Activated T-cell treated with anti-CD3 and anti-CD28 coated beads, Interleukin-2, amount 50 U/mL, for 1 hour (primary cell): ENCODE measurements around the gene CTLA4.

Experiments used
- DNase-seq: peaks from one replicate; pipeline ENCODE4 v3.0.0-alpha.2; 2020

The CTLA4 gene

GRCh38 chr2:203867561-203868200 is at the start of gene CTLA4:
TSS of gene CTLA4 (plus strand) at chr2:203867771. CDS start at chr2:203867943, 172 bp downstream.
- DNase-seq: no peak

DNA sequence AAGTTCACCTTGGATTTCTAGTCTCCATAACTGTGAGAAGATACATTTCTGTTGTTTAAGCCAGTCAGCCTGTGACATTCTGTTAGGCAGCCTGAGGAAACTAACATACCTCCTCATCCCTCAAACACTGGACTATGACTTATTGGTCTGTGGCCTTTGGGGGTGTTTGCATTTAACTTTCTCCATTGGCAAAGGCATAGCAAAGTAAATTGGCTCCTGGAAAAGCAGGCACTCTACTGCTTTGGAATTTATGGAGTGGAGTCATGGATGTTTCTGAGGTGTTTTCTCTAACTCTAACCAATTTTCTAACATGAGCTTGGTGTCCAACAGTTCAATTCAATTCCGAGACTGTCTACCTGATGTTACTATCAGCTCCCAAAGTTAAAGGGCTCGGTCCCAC is 48.9 kb upstream of the CTLA4 start:
- no peak for DNase-seq

- no peak for DNase-seq
Observed at GRCh38 chr2:203819434-203820133, 48.0 kb upstream of the CTLA4 start.

GRCh38 chr2:203820969-203821368 is 46.6 kb upstream of the CTLA4 start:
- DNase-seq: no peak

DNA sequence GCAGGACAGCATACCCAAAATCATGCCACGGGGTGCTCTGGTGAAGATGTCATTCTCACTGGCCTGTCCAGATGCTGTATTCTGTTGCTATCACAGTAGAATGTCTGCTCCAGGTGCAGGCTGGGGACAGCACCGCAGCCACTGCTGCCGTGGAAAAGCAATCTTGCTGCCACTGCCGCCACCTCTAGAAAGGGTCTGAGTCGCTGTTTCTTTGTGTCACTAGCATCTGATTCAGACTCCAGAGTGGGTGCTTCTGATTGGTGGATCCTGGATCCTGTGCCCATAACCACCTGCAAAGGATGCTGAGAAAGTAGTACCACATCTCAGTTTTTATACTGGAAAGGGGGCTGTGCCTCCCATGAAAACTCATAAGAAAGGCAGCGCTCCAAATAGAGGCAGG is 45.3 kb upstream of the CTLA4 start:
- no peak for DNase-seq

- no peak for DNase-seq
Observed at GRCh38 chr2:203823173-203823572, 44.4 kb upstream of the CTLA4 start.

DNA sequence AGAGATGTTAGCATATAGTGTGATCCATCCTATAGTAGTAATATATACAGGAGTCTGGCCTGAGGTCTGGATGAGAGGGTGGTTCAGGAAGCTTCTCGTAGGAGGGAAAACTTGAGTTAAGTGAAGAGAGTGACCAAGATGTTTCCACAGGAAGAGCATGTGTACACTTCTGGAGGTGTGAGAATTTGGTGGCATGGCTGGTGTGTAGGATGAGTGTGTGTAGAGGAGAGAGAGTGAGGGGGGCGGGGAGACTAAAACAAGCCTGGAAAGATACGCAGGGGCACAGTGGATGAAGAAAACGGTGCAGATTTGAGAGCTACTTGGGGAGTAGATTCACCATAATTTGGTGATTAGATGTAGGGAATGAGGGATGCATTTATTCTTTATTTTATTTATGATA is 43.5 kb upstream of the CTLA4 start:
- DNase-seq: no peak

DNA sequence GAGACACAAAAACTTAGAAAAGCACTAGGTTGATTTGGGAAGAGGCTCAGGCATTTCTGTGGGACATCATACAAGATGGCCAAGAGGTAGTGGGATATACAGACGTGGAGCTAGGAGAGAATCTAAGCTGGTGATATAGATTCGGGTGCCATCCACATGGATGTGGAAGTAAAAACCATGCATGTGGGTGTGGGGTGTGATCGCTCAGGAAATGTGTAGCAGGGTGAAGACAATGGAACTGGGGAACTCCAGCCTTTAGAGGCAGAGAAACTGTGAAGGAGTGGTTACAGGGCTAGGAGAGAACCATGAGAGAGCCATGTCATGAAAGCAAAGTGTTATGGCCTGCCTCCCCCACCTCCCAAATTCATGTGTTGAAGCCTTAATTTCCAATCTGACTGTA is 43.0 kb upstream of the CTLA4 start:
- no peak for DNase-seq

DNA sequence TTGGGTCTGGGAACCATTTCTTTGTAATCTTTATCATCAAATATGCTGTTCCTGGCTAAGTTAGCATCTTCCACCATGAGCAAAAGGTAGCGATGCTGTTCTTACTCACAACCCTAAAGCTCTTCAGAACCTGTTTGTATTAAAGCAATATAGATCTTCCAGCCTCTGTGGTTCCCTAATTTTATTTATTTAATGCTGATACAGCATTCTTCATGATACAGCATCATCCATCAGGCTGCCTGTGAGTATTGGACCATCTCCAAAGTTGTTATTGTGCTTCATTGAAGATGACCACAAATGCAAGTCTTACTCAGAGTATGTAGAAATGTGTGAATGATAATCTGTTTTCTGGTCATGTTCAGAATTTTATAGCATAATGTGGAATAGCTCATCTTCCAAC is 40.9 kb upstream of the CTLA4 start:
- no peak for DNase-seq

DNA sequence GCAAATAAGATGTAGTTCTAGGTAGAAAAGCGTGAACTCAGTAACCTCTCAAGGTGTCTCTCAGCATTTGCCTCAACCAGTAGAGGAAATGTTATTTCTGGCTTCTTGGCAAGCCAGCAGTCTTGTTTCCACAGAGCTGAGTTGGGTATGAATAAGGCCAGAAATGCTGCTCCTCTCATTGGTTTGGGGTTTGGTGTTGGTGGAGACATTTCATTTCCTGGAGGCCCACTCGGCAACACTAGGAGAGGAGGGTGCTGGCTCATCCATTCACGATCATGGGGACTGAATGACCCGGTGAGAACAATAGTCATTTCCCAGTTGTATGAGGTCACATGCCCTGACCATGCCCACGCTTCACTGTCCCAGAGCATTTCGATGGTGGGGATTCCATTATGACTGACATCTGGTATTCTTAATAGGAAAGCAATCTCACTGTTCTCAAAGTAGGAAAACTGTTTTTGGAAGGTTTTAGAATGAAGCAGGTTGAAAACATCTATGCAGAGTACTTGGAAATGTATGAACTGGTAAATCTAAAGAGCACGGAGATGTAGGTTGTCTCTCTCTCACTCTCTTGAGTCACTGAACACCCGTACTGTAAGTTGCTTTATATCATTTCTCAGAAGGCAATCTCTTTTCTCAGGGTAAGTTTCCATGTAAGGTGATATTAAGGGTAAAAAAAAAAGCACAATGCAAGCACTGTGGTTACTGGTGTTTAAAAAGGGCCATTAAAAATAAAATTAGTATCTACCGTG is 37.1 kb upstream of the CTLA4 start:
- DNase-seq: no peak

- no peak for DNase-seq
Observed at GRCh38 chr2:203835420-203835819, 32.2 kb upstream of the CTLA4 start.

DNA sequence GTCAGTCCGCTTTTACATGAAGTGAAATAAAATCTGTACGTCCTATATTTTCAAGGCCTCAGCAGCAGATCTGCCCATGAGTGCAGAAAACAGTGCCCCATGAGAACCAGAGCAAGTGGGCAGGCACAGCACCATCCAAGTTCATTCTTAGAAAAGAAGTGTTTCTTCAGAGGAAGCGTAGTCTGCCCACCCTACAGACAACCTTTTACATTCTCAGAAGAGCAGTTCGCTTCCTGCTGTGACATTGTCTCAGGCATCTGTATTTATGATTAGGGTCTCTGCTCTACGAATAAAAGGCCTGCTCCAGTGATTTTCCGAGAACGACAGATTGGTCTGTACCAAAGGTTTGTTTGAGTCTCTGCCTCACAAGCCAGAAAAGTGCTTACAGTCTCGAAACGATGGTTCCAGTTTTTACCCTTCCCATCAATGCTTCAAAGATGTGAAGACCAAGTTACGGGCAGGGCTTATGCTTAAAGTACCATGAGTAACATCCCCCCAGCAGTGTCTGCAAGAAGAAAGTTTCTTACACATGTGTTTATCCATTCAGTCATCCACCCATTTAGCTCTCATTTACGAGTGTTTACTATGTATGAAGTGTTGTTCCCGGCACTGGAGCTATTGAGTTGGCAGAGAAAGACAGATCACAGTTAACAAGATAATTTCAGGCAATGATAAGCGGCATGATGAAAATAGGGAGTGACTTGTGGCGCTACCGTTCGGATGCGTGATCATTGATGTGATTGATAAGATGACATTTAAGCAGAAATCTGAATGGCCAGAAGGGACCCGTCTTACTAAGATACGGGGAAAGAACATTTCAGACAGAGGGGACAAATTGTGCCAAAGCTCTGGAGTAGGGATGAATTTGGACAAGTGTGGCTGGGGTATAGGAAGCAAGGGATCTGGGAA is 31.4 kb upstream of the CTLA4 start:
- DNase-seq: no peak

GRCh38 chr2:203840655-203841205 is 26.8 kb upstream of the CTLA4 start:
- no peak for DNase-seq

DNA sequence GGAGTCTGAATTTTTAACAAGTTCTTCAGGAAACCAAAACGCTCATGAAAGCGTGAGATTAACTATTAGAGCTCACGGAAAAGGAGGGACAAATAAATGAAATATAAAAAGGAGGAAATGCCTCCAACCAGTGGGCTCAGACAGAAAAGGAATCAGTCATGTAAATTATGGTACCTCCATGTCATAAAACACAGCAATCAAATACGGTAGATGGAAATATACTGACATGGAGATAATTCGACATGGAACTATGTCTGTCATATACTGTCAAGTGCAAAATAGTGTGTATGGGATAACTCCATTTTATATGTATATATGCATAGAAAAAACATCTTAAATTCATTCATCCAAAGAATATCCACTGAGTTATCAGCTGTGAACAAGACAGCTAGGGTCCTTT is 25.9 kb upstream of the CTLA4 start:
- DNase-seq: no peak

DNA sequence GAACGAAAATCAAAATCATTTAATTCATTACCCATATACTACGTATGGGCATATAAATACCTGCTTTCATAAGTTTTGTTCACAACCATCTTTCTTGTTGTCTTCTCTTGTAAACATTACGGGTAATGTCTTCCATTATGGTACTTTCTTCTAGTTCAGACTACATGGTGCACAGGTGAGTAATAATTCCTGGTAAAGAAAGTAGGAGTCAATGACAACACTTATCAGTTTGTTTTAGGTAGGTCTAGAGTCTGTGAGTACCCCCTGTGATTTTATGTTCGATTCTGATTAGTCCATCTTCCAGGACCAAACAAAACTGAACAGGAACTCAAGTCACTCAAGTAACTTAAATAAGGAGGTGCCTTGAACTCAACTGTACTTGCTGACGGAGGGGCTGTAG is 25.2 kb upstream of the CTLA4 start:
- no peak for DNase-seq

- DNase-seq: no peak
Observed at GRCh38 chr2:203846490-203847105, 21.0 kb upstream of the CTLA4 start.

- DNase-seq: no peak
Observed at GRCh38 chr2:203849010-203849409, 18.6 kb upstream of the CTLA4 start.

DNA sequence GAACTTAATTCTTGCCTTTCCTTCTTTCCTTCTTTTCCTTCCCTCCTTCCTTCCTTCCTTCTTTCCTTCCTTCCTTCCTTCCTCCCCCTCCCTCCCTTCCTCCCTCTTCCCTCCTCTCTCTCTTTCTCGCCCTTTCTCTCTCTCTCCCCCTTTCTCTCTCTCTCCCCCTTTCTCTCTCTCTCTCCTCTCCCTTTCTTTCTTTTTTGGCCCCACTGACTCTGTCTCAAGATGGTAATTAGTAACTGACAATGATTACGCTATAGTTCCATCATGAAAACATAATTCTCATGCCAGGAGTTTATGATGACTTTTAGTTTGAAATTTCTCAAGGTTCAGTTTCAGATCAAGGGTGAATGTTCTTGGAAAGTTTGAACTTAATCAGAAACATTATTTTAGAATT is 14.8 kb upstream of the CTLA4 start:
- no peak for DNase-seq

DNA sequence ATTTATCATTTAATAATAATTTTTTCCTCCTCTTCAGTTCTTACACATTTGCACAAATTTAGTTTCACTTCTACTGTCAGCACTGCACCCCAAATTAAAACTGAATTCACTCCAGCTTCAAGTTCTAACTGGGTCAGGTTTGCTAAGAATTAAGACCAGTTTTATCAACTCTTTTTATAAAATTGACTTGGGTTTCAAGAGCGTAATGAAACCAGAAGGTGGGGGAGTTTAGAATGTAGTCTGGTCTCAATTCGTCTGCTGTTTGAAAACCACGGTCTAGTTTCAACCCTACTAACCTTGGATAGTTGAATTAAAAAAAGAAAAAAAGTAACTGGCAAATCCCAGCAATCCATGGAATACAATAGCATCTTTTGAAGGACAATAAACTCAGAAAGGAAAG is 14.3 kb upstream of the CTLA4 start:
- DNase-seq: no peak

DNA sequence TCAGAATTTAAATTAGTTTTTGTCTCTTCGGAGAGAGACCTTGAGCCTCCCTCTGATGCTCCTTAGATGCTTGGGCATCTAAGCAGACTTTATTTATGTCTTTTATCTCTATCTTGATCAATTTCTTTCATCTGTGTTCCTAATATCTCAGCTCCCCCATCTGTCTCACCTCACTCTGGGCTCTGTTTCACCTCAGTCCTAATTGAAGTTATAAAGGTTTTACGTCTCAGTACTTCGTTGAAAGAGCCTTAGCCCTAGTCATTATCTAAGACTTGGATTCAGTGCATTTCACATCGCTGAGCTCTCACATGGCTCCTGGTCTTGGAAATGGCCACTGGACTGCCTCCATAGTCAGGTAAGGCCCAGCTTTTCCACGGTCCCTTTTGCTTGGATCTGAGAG is 13.8 kb upstream of the CTLA4 start:
- DNase-seq: no peak

DNA sequence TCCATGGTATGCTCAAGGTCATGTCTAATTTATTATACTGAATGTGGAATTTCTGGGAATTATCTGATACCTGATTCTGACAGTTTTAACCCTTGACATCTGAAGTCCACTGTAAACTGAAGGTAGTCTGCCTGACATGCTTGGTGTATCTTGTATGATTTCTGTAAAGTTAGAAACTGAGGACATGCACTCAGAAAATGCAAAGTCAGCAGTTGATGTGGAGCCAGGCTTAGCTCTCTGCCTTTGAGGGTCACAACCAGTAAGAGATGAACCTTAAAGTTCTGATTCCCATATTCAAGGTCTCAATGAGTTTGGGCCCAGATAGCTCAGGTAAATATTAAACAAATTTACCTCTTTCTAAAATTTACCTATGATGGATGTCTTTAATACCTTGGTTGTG is 12.3 kb upstream of the CTLA4 start:
- no peak for DNase-seq

- DNase-seq: no peak
Observed at GRCh38 chr2:203857656-203858055, 9.9 kb upstream of the CTLA4 start.
